HepG2 (cell line): Measurements from ENCODE around the gene ELP6. TPM values are rescaled to one million over a fixed set of nuclear protein-coding genes. Genes with fewer than 3 reads are reported as not detected.

Experiments used
- BORCS8-MEF2B ChIP-seq: sonication (generic); formaldehyde crosslinking; IDR thresholded peaks from 2 replicates; pipeline ENCODE4 v1.8.0; 2022; ENCODE audit warnings: mild to moderate bottlenecking, missing genetic modification reagents
- ETV5 ChIP-seq: IDR thresholded peaks from 2 replicates; pipeline ENCODE4 v1.6.1; 2018; ENCODE audit warnings: missing biosample characterization, missing genetic modification reagents, inconsistent platforms, borderline replicate concordance
- FOXJ3 ChIP-seq: sonication (generic); formaldehyde crosslinking; IDR thresholded peaks from 2 replicates; pipeline ENCODE4 v1.4.0; 2020; ENCODE audit warnings: missing genetic modification reagents, mild to moderate bottlenecking, borderline replicate concordance
- FOXP1 ChIP-seq, 2 experiments: fragments of 450-650 bp in 1 of 2; IDR thresholded peaks; 2 replicates each; pipeline ENCODE4 v1.6.1; 2017 to 2018; ENCODE audit warnings: antibody characterized with exemption in 1 of 2
- GATA4 ChIP-seq: sonication (generic); IDR thresholded peaks from 2 replicates; pipeline ENCODE4 v1.6.1; 2016; ENCODE audit warnings: antibody characterized with exemption, low read depth, borderline replicate concordance
- SAFB2 ChIP-seq: sonication (generic); formaldehyde crosslinking; IDR thresholded peaks from 2 replicates; pipeline ENCODE4 v1.5.1; 2020; ENCODE audit warnings: missing genetic modification reagents, low read depth, mild to moderate bottlenecking, borderline replicate concordance
- TOPORS ChIP-seq: sonication (generic); formaldehyde crosslinking; IDR thresholded peaks from 2 replicates; pipeline ENCODE4 v1.8.0; 2023; ENCODE audit warnings: mild to moderate bottlenecking, missing genetic modification reagents
- ZBTB20 ChIP-seq: sonication (generic); formaldehyde crosslinking; IDR thresholded peaks from 2 replicates; pipeline ENCODE4 v1.8.1; 2023; ENCODE audit warnings: missing genetic modification reagents, low read depth, mild to moderate bottlenecking, borderline replicate concordance
- ZNF225 ChIP-seq: sonication (generic); formaldehyde crosslinking; IDR thresholded peaks from 2 replicates; pipeline ENCODE4 v1.4.0; 2020; ENCODE audit warnings: mild to moderate bottlenecking, missing genetic modification reagents
- ZNF264 ChIP-seq: sonication (generic); formaldehyde crosslinking; IDR thresholded peaks from 2 replicates; pipeline ENCODE4 v1.4.0; 2020; ENCODE audit warnings: missing genetic modification reagents
- ZNF329 ChIP-seq: sonication (generic); formaldehyde crosslinking; IDR thresholded peaks from 2 replicates; pipeline ENCODE4 v1.9.0; 2021; ENCODE audit warnings: low read depth, mild to moderate bottlenecking, missing genetic modification reagents
- ZNF530 ChIP-seq: sonication (generic); formaldehyde crosslinking; IDR thresholded peaks from 2 replicates; pipeline ENCODE4 v1.5.0; 2020; ENCODE audit warnings: low read depth, mild to moderate bottlenecking, missing genetic modification reagents
- ZNF550 ChIP-seq: sonication (generic); formaldehyde crosslinking; IDR thresholded peaks from 2 replicates; pipeline ENCODE4 v1.4.0; 2020; ENCODE audit warnings: mild to moderate bottlenecking, missing genetic modification reagents, borderline replicate concordance
- ZNF556 ChIP-seq: sonication (generic); formaldehyde crosslinking; IDR thresholded peaks from 2 replicates; pipeline ENCODE4 v1.4.0; 2020; ENCODE audit warnings: mild to moderate bottlenecking, missing genetic modification reagents, borderline replicate concordance
- ZNF746 ChIP-seq: sonication (generic); formaldehyde crosslinking; IDR thresholded peaks from 2 replicates; pipeline ENCODE4 v1.8.0; 2022; ENCODE audit warnings: mild to moderate bottlenecking, missing genetic modification reagents
- ZSCAN25 ChIP-seq: sonication (generic); formaldehyde crosslinking; IDR thresholded peaks from 2 replicates; pipeline ENCODE4 v1.8.0; 2022; ENCODE audit warnings: mild to moderate bottlenecking, missing genetic modification reagents
- polyA plus RNA-seq, 8 experiments: library from polyadenylated mRNA; depleted of rRNA in 3 of 8; stranded (reverse) in 7 of 8; unstranded in 1 of 8; fragments of >200 nt; fragmentation: Illumina TruSeq in 4 of 8; extraction: Trizol in 4 of 8; gene quantifications; 2 replicates each; pipeline versions ENCODE4 v1.2.1 to v1.2.3, GENCODE V29; 2011 to 2016; ENCODE audit warnings: low read depth in 4 of 8, missing spikeins in 1 of 8, mixed read lengths in 1 of 8; ENCODE audit not compliant: insufficient read depth in 1 of 8
- total RNA-seq, 5 experiments: library from RNA; depleted of rRNA; stranded (reverse); fragments of >200 nt; fragmentation: Illumina TruSeq; extraction: Trizol; gene quantifications; 2 replicates each; pipeline ENCODE4 v1.2.3, GENCODE V29; 2016; ENCODE audit warnings: low read depth in 1 of 5
- TF ChIP-seq, protein P1 (sequence below): sonication (generic); formaldehyde crosslinking; IDR thresholded peaks from 2 replicates; pipeline ENCODE4 v1.9.0; 2021; ENCODE audit warnings: missing genetic modification reagents, borderline replicate concordance
- TF ChIP-seq, protein P2 (sequence below): sonication (generic); formaldehyde crosslinking; IDR thresholded peaks from 2 replicates; pipeline ENCODE4 v1.4.0; 2020; ENCODE audit warnings: missing genetic modification reagents
- TF ChIP-seq, protein P3 (sequence below): sonication (generic); formaldehyde crosslinking; IDR thresholded peaks from 2 replicates; pipeline ENCODE4 v1.4.0; 2020; ENCODE audit warnings: missing genetic modification reagents

Gene ELP6
- total and polyA plus RNA-seq, 2 of the 13 experiments (the other 11 are each of a cell fraction or from before 2014, with no cell fraction given): 45.0 to 49.3 TPM

DNA sequence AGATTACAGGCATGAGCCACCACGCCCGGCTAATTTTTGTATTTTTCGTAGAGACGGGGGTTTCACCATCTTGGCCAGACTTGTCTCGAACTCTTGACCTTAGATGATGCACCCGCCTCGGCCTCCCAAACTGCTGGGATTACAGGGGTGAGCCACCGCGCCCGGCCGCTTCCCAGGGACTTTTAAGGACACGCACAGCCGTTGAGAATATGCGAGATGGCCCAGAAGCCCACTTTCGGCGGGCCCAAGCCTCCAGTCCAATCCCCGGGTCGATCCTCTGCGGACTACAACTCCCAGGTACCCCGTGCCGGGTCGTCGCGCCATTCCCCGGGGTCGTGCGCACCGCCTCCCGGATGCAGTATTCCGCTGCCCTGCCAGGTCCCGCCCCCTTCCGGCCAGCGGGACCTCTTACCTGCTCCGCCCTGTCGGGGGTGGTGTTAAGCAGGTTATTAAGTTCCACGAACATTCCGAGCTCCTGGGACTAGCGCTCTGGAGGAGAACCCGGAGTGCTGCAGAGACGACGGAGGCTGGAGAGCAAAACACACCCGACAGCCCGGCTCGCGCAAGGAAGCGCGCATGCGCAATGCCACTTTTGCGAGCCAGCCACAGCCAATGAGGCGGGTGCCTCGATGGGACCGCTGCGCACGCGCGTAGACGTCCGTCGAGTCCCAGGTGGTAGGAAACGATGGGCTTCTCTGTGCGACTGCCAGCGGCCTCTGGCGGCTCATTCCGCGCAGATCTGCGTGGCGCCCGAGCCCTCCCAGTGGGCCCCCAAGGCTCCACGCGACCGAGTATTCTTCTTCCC is at the start of gene ELP6 (continued):
- TF ChIP-seq ZBTB20 (CRISPR knock-in tag) (peak; percentile 57), FOXP1 (IDR thresholded peaks at IDR 0.05) (no peak), FOXP1 (CRISPR knock-in tag; IDR thresholded peaks at IDR 0.05) (0 out of 2 replicates have a peak, but pooled peaks have one; percentile 5), SAFB2 (CRISPR knock-in tag) (no peak), ZSCAN25 (CRISPR knock-in tag) (peak; percentile 46; the same call in 1 of the 2 replicates), ZNF556 (CRISPR knock-in tag) (peak; percentile 80; the same call in 1 of the 2 replicates), ETV5 (CRISPR knock-in tag) (peak; percentile 86), ZNF746 (CRISPR knock-in tag) (0 out of 2 replicates have a peak, but pooled peaks have one; percentile 43), FOXJ3 (CRISPR knock-in tag) (peak; percentile 51; the same call in 1 of the 2 replicates), BORCS8-MEF2B (CRISPR knock-in tag) (peak; percentile 54; the same call in 1 of the 2 replicates), GATA4 (no peak; the same call in 1 of the 2 replicates), ZNF264 (no peak), ZNF550 (CRISPR knock-in tag) (no peak), ZNF225 (CRISPR knock-in tag) (no peak), TOPORS (peak; percentile 82), ZNF530 (CRISPR knock-in tag) (0 out of 2 replicates have a peak, but pooled peaks have one; percentile 10), ZNF329 (CRISPR knock-in tag) (no peak)
- TF ChIP-seq, protein P1, sequence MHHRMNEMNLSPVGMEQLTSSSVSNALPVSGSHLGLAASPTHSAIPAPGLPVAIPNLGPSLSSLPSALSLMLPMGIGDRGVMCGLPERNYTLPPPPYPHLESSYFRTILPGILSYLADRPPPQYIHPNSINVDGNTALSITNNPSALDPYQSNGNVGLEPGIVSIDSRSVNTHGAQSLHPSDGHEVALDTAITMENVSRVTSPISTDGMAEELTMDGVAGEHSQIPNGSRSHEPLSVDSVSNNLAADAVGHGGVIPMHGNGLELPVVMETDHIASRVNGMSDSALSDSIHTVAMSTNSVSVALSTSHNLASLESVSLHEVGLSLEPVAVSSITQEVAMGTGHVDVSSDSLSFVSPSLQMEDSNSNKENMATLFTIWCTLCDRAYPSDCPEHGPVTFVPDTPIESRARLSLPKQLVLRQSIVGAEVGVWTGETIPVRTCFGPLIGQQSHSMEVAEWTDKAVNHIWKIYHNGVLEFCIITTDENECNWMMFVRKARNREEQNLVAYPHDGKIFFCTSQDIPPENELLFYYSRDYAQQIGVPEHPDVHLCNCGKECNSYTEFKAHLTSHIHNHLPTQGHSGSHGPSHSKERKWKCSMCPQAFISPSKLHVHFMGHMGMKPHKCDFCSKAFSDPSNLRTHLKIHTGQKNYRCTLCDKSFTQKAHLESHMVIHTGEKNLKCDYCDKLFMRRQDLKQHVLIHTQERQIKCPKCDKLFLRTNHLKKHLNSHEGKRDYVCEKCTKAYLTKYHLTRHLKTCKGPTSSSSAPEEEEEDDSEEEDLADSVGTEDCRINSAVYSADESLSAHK (CRISPR knock-in tag): peak; percentile 83; the same call in 1 of the 2 replicates
- TF ChIP-seq, protein P2, sequence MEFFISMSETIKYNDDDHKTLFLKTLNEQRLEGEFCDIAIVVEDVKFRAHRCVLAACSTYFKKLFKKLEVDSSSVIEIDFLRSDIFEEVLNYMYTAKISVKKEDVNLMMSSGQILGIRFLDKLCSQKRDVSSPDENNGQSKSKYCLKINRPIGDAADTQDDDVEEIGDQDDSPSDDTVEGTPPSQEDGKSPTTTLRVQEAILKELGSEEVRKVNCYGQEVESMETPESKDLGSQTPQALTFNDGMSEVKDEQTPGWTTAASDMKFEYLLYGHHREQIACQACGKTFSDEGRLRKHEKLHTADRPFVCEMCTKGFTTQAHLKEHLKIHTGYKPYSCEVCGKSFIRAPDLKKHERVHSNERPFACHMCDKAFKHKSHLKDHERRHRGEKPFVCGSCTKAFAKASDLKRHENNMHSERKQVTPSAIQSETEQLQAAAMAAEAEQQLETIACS (CRISPR knock-in tag): peak; percentile 31; the same call in 1 of the 2 replicates
- TF ChIP-seq, protein P3, sequence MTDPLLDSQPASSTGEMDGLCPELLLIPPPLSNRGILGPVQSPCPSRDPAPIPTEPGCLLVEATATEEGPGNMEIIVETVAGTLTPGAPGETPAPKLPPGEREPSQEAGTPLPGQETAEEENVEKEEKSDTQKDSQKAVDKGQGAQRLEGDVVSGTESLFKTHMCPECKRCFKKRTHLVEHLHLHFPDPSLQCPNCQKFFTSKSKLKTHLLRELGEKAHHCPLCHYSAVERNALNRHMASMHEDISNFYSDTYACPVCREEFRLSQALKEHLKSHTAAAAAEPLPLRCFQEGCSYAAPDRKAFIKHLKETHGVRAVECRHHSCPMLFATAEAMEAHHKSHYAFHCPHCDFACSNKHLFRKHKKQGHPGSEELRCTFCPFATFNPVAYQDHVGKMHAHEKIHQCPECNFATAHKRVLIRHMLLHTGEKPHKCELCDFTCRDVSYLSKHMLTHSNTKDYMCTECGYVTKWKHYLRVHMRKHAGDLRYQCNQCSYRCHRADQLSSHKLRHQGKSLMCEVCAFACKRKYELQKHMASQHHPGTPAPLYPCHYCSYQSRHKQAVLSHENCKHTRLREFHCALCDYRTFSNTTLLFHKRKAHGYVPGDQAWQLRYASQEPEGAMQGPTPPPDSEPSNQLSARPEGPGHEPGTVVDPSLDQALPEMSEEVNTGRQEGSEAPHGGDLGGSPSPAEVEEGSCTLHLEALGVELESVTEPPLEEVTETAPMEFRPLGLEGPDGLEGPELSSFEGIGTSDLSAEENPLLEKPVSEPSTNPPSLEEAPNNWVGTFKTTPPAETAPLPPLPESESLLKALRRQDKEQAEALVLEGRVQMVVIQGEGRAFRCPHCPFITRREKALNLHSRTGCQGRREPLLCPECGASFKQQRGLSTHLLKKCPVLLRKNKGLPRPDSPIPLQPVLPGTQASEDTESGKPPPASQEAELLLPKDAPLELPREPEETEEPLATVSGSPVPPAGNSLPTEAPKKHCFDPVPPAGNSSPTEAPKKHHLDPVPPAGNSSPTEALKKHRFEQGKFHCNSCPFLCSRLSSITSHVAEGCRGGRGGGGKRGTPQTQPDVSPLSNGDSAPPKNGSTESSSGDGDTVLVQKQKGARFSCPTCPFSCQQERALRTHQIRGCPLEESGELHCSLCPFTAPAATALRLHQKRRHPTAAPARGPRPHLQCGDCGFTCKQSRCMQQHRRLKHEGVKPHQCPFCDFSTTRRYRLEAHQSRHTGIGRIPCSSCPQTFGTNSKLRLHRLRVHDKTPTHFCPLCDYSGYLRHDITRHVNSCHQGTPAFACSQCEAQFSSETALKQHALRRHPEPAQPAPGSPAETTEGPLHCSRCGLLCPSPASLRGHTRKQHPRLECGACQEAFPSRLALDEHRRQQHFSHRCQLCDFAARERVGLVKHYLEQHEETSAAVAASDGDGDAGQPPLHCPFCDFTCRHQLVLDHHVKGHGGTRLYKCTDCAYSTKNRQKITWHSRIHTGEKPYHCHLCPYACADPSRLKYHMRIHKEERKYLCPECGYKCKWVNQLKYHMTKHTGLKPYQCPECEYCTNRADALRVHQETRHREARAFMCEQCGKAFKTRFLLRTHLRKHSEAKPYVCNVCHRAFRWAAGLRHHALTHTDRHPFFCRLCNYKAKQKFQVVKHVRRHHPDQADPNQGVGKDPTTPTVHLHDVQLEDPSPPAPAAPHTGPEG: peak; percentile 72; the same call in 1 of the 2 replicates
